Keratinocyte (primary cell): Measurements from ENCODE around the gene DCAF8L2.
"Not testable (repeated sequence)": the region's sequence is repeated elsewhere in the genome, so short reads cannot be mapped to it uniquely, and the experiment has no call there.

Experiments used
- EZH2 ChIP-seq: IDR thresholded peaks from one replicate; pipeline ENCODE4 v1.6.1; 2012; ENCODE audit warnings: inconsistent platforms, mild to moderate bottlenecking, low read length, moderate library complexity
- TF ChIP-seq, protein P1 (sequence below), 3 experiments: IDR thresholded peaks in 1 of 3; conservative IDR thresholded peaks in 1 of 3; optimal IDR thresholded peaks in 1 of 3; 2 replicates in 2 of 3; 3 replicates in 1 of 3; pipeline versions ENCODE3 to v1.5.1; 2011; ENCODE audit warnings: low read length in 3 of 3, mild to moderate bottlenecking in 3 of 3, moderate library complexity in 2 of 3, control low read depth in 1 of 3, inconsistent platforms in 1 of 3; ENCODE audit not compliant: insufficient read depth in 2 of 3; ENCODE audit errors: extremely low read depth in 1 of 3

DNA sequence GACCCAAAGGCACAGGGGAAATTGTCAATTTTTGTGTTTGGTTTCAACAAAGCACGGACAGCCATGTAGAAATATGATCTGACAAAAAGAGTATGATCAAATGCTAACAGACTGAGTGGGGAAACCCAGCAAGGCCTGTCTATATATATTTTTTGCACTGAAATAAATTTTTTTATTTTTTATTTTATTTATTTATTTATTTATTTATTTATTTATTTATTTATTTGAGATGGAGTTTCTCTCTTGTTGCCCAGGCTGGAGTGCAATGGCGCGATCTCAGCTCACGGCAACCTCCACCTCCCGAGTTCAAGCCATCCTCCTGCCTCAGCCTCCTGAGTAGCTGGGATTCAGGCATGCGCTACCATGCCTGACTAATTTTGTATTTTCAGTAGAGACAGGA lies 49.0 kb upstream of the DCAF8L2 start:
- TF ChIP-seq, protein P1, sequence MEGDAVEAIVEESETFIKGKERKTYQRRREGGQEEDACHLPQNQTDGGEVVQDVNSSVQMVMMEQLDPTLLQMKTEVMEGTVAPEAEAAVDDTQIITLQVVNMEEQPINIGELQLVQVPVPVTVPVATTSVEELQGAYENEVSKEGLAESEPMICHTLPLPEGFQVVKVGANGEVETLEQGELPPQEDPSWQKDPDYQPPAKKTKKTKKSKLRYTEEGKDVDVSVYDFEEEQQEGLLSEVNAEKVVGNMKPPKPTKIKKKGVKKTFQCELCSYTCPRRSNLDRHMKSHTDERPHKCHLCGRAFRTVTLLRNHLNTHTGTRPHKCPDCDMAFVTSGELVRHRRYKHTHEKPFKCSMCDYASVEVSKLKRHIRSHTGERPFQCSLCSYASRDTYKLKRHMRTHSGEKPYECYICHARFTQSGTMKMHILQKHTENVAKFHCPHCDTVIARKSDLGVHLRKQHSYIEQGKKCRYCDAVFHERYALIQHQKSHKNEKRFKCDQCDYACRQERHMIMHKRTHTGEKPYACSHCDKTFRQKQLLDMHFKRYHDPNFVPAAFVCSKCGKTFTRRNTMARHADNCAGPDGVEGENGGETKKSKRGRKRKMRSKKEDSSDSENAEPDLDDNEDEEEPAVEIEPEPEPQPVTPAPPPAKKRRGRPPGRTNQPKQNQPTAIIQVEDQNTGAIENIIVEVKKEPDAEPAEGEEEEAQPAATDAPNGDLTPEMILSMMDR (optimal IDR thresholded peaks at IDR 0.05 in 1 of 3, IDR thresholded peaks at IDR 0.05 in 1 of 3, conservative IDR thresholded peaks at IDR 0.05 in 1 of 3; ENCODE audit: extremely low read depth in 1 of 3, insufficient read depth in 2 of 3, low read length in 3 of 3), result not testable (repeated sequence)
- not testable (repeated sequence) for TF ChIP-seq EZH2
